Tibial nerve (tissue), 4 donors: ENCODE measurements around the gene GYPA. TPM values are rescaled to one million over a fixed set of nuclear protein-coding genes. Genes with fewer than 3 reads are reported as not detected.
"Not testable (repeated sequence)": the region's sequence is repeated elsewhere in the genome, so short reads cannot be mapped to it uniquely, and the experiment has no call there.

Source experiments
- DNase-seq, 2 donors: peaks; one replicate each; pipeline ENCODE4 v3.0.0-alpha.2; 2019; ENCODE audit warnings: low spot score in 2 of 2
- H3K27ac ChIP-seq, 4 donors: fragments of 200-600 bp; sonication (generic) in 3 of 4; one replicate each; pipeline ENCODE4 v1.5.1; 2017 to 2019; ENCODE audit warnings: mild to moderate bottlenecking in 1 of 4
- H3K27me3 ChIP-seq, 2 donors: fragments of 200-600 bp; sonication (generic) in 1 of 2; one replicate each; pipeline versions ENCODE4 v1.5.1 to v1.6.0; 2017 to 2019
- H3K36me3 ChIP-seq, 3 donors: fragments of 200-600 bp; sonication (generic); one replicate each; pipeline ENCODE4 v1.5.1; 2018 to 2019
- H3K4me1 ChIP-seq, 4 donors: fragments of 200-600 bp; sonication (generic) in 3 of 4; one replicate each; pipeline ENCODE4 v1.5.1; 2017 to 2019
- H3K4me3 ChIP-seq, 4 donors: fragments of 200-600 bp; sonication (generic) in 3 of 4; one replicate each; pipeline ENCODE4 v1.5.1; 2017 to 2019; ENCODE audit warnings: mild to moderate bottlenecking in 1 of 4, moderate library complexity in 1 of 4
- H3K9me3 ChIP-seq, 4 donors: fragments of 200-600 bp; sonication (generic) in 3 of 4; one replicate each; pipeline ENCODE4 v1.5.1; 2017 to 2019
- CTCF ChIP-seq, 5 experiments: fragments of 200-600 bp in 3 of 5; fragments of 450-650 bp in 2 of 5; sonication (generic) in 3 of 5; IDR thresholded peaks; one replicate each; pipeline ENCODE4 v1.5.1; 2016 to 2019; ENCODE audit warnings: antibody characterized with exemption in 5 of 5, mild to moderate bottlenecking in 3 of 5, moderate library complexity in 2 of 5
- EP300 ChIP-seq, 2 donors: sonication (generic); formaldehyde crosslinking; IDR thresholded peaks; one replicate each; pipeline ENCODE4 v1.6.1; 2017; ENCODE audit warnings: antibody characterized with exemption in 2 of 2, mild to moderate bottlenecking in 1 of 2
- POLR2A ChIP-seq, 2 donors: fragments of 450-650 bp; IDR thresholded peaks; one replicate each; pipeline ENCODE4 v1.6.1; 2017; ENCODE audit warnings: antibody characterized with exemption in 2 of 2, mild to moderate bottlenecking in 2 of 2, moderate library complexity in 2 of 2
- WGBS, 2 donors: methylation state at CpG; one replicate each; pipeline ENCODE4 v1.1.5; 2018; 5-methylcytosine and 5-hydroxymethylcytosine counted together
- total RNA-seq, 4 donors: library from RNA; depleted of rRNA; stranded (reverse); fragments of >200 nt; gene quantifications; one replicate each; pipeline ENCODE4 v1.1.0, GENCODE V29; 2016

GYPA gene
- total RNA-seq, result not detected

- not testable (repeated sequence) for H3K4me1 ChIP-seq, H3K27me3 ChIP-seq, H3K36me3 ChIP-seq, H3K9me3 ChIP-seq, H3K27ac ChIP-seq, H3K4me3 ChIP-seq, DNase-seq
- WGBS, 2 donors, result 87 to 93% methylated on average over 4 of the region's 4 CpGs
Measured at GRCh38 chr4:144140594-144141295, at the start of gene GYPA. TSS of gene GYPA (minus strand) at chr4:144140718. CDS start at chr4:144140635, 83 bp downstream.

- Histone ChIP-seq H3K36me3 (no peaks in the 10 kb centered on the region), H3K4me3 (no peak overlapping the region), H3K4me1 (no peaks in the 10 kb centered on the region), H3K27me3 (no peaks in the 10 kb centered on the region), H3K27ac (no peak overlapping the region), H3K9me3 (no peaks in the 10 kb centered on the region)
- TF ChIP-seq EP300 (IDR thresholded peaks at IDR 0.05) (no peak), CTCF (IDR thresholded peaks at IDR 0.05) (no peak), POLR2A (IDR thresholded peaks at IDR 0.05) (no peak)
- 19 to 23% methylated on average over 2 of the region's 2 CpGs for WGBS, 2 donors
- no peak for DNase-seq
Measured at GRCh38 chr4:144190009-144190408, 49.5 kb upstream of the GYPA start.

- Histone ChIP-seq H3K27me3 (no peaks in the 10 kb centered on the region), H3K4me1 (no peaks in the 10 kb centered on the region), H3K4me3 (no peak overlapping the region), H3K9me3 (no peaks in the 10 kb centered on the region), H3K36me3 (no peaks in the 10 kb centered on the region), H3K27ac (no peak overlapping the region)
- WGBS, 2 donors, result 45 to 51% methylated on average over 3 of the region's 3 CpGs
- TF ChIP-seq POLR2A (IDR thresholded peaks at IDR 0.05) (no peak), EP300 (IDR thresholded peaks at IDR 0.05) (no peak), CTCF (IDR thresholded peaks at IDR 0.05) (no peak)
- no peak for DNase-seq
Measured at GRCh38 chr4:144189121-144189520, 48.6 kb upstream of the GYPA start.

- Histone ChIP-seq H3K9me3 (no peaks in the 10 kb centered on the region), H3K36me3 (no peaks in the 10 kb centered on the region), H3K4me1 (no peaks in the 10 kb centered on the region), H3K27me3 (no peaks in the 10 kb centered on the region), H3K27ac (no peak overlapping the region), H3K4me3 (no peak overlapping the region)
- TF ChIP-seq POLR2A (IDR thresholded peaks at IDR 0.05) (no peak), EP300 (IDR thresholded peaks at IDR 0.05) (no peak), CTCF (IDR thresholded peaks at IDR 0.05) (no peak)
- no peak for DNase-seq
Measured at GRCh38 chr4:144185086-144185485, 44.6 kb upstream of the GYPA start.

GRCh38 chr4:144183165-144183564 is 42.6 kb upstream of the GYPA start:
- DNase-seq, result no peak
- H3K4me3 ChIP-seq, result no peak overlapping the region
- no peaks in the 10 kb centered on the region for H3K27me3 ChIP-seq
- H3K36me3 ChIP-seq, result no peaks in the 10 kb centered on the region
- H3K9me3 ChIP-seq, result no peaks in the 10 kb centered on the region
- TF ChIP-seq POLR2A (IDR thresholded peaks at IDR 0.05) (no peak), EP300 (IDR thresholded peaks at IDR 0.05) (no peak), CTCF (IDR thresholded peaks at IDR 0.05) (no peak)
- H3K4me1 ChIP-seq, result no peaks in the 10 kb centered on the region
- H3K27ac ChIP-seq, result no peak overlapping the region
- WGBS, 2 donors, result 81 to 85% methylated on average over 2 of the region's 2 CpGs

- no peaks in the 10 kb centered on the region for H3K9me3 ChIP-seq
- no peaks in the 10 kb centered on the region for H3K36me3 ChIP-seq
- 57 to 60% methylated on average over 8 of the region's 8 CpGs for WGBS, 2 donors
- no peak for TF ChIP-seq POLR2A (IDR thresholded peaks at IDR 0.05)
- no peak for TF ChIP-seq EP300 (IDR thresholded peaks at IDR 0.05)
- TF ChIP-seq CTCF (IDR thresholded peaks at IDR 0.05), result no peak
- no peaks in the 10 kb centered on the region for H3K4me1 ChIP-seq
- DNase-seq, result no peak
- no peak overlapping the region for H3K4me3 ChIP-seq
- H3K27ac ChIP-seq, result no peak overlapping the region
- no peaks in the 10 kb centered on the region for H3K27me3 ChIP-seq
Measured at GRCh38 chr4:144181391-144181790, 40.9 kb upstream of the GYPA start.
